ENCODE data around the gene HTR6. TPM values are rescaled to one million over a fixed set of nuclear protein-coding genes. Genes with fewer than 3 reads are reported as not detected.

Gene HTR6
- total RNA-seq, 1 experiment from 2014 or later, result 0.37 TPM

- H3K9me3 Mint-ChIP-seq, result no peaks in the 10 kb centered on the region
- Histone ChIP-seq H3K9me3 (ENCODE audit: control insufficient read depth, low read depth, low read length) (no peaks in the 10 kb centered on the region), H3K18ac (ENCODE audit: insufficient read length, low read depth, low read length) (no peak overlapping the region), H3K56ac (ENCODE audit: insufficient read length, low read depth, low read length) (no peak overlapping the region), H2BK5ac (ENCODE audit: insufficient read length, low read length) (no peak overlapping the region), H3K4me2 (ENCODE audit: insufficient read depth, insufficient read length, low read length) (no peak overlapping the region), H2AK5ac (ENCODE audit: insufficient read length, low read length) (no peak overlapping the region), H3T11ph (ENCODE audit: low read length) (no peak overlapping the region), H2BK12ac (ENCODE audit: insufficient read length, low read depth, low read length) (no peak overlapping the region), H3K4me1 (ENCODE audit: insufficient read depth, low read length) (no peaks in the 10 kb centered on the region), H3K27ac (ENCODE audit: insufficient read length, low read depth, low read length) (no peak overlapping the region), H4K91ac (ENCODE audit: insufficient read length, low read depth, low read length) (no peak overlapping the region), H3K79me1 (ENCODE audit: insufficient read depth, low read depth, low read length, poor library complexity, severe bottlenecking) (no peaks in the 10 kb centered on the region), H3K9ac (ENCODE audit: extremely low read depth, insufficient read length, low read length) (no peak overlapping the region), H3K27me3 (ENCODE audit: insufficient read depth, low read length) (no peaks in the 10 kb centered on the region), H2AFZ (ENCODE audit: low read length) (no peak overlapping the region), H4K20me1 (ENCODE audit: control insufficient read depth, insufficient read depth, insufficient read length) (no peaks in the 10 kb centered on the region), H3K23ac (ENCODE audit: insufficient read length, low read depth, low read length) (no peak overlapping the region), H2BK15ac (ENCODE audit: low read depth, low read length) (no peak overlapping the region), H3K14ac (ENCODE audit: insufficient read depth, low read length) (no peak overlapping the region), H4K8ac (replicated peaks; ENCODE audit: insufficient read length, low read depth, low read length) (no peak overlapping the region), H3K4ac (ENCODE audit: low read depth, low read length) (no peak overlapping the region), H4K5ac (ENCODE audit: insufficient read length, low read depth, low read length) (no peak overlapping the region), H2BK120ac (ENCODE audit: low read depth, low read length, poor library complexity, severe bottlenecking) (no peak overlapping the region), H2BK20ac (ENCODE audit: low read depth, low read length, poor library complexity, severe bottlenecking) (no peak overlapping the region), H3K79me2 (ENCODE audit: insufficient read depth, low read length) (no peaks in the 10 kb centered on the region), H3K23me2 (ENCODE audit: insufficient read length, low read depth, low read length, poor library complexity, severe bottlenecking) (no peaks in the 10 kb centered on the region)
- peaks cover 84% of the 10 kb centered on the region for H3K27me3 Mint-ChIP-seq (ENCODE audit: low read depth)
- H3K36me3 Mint-ChIP-seq (ENCODE audit: insufficient read depth in 1 of 3, low read depth in 3 of 3), result no peaks in the 10 kb centered on the region
- H3K4me1 Mint-ChIP-seq, result peaks cover 3 to 13% of the 10 kb centered on the region in 2 experiments
- H3K27ac Mint-ChIP-seq, result no peak overlapping the region; a peak in 1 of 7 replicates
- no peak overlapping the region for H3K4me3 Mint-ChIP-seq
- TF ChIP-seq CTCF (conservative IDR thresholded peaks at IDR 0.05), result no peak
- WGBS (ENCODE audit: extremely low coverage, insufficient read length, low lambda C conversion rate), result 100% methylated on average over 3 of the region's 6 CpGs
- no peak for DNase-seq
These were observed 7.6 kb downstream of the HTR6 start for GRCh38 chr1:19672237-19672636.
